ENCODE results near the gene PIANP. TPM values are rescaled to one million over a fixed set of nuclear protein-coding genes. Genes with fewer than 3 reads are reported as not detected.

PIANP gene
- total and polyA plus RNA-seq, 10 of the 15 experiments (the other 5 are each of a cell fraction or from before 2014, with no cell fraction given): 0.08 to 0.12 (median 0.08) TPM; not detected in 7

GRCh38 chr12:6684609-6685008 is 16.0 kb downstream of the PIANP start (continued):
- TF ChIP-seq PRDM15 (CRISPR knock-in tag; IDR thresholded peaks at IDR 0.05): no peak

GRCh38 chr12:6676962-6677361 is 23.7 kb downstream of the PIANP start:
- no peak overlapping the region for H3K9ac ChIP-seq (ENCODE audit: control insufficient read depth, insufficient read depth, low read length)
- SMC1A ChIA-PET (ENCODE audit: uncharacterized antibody, unreplicated experiment): no interaction called here
- no TSS peak for BruUV-seq (replicated peaks)
- no peak overlapping the region for H3K4me2 ChIP-seq (ENCODE audit: control insufficient read depth, insufficient read depth)
- POLR2A ChIA-PET: no interaction called here
- no peaks in the 10 kb centered on the region for H3K4me1 ChIP-seq (ENCODE audit: control insufficient read depth, insufficient read depth, low read length)
- peaks cover 32 to 54% of the 10 kb centered on the region in 2 experiments for H3K36me3 ChIP-seq (ENCODE audit: control insufficient read depth in 2 of 2, insufficient read depth in 2 of 2, low read length in 1 of 2)
- RAD21 ChIA-PET (ENCODE audit: unreplicated experiment): no interaction called here
- H3K27me3 ChIP-seq (replicated peaks in 1 of 2; ENCODE audit: control insufficient read depth in 2 of 2, insufficient read depth in 2 of 2, low read length in 1 of 2): no peaks in the 10 kb centered on the region
- peaks cover 13% of the 10 kb centered on the region for H3K79me2 ChIP-seq (ENCODE audit: control insufficient read depth, insufficient read depth, low read length)
- FAIRE-seq (no peak), DNase-seq (ENCODE audit: low read depth, low spot score) (no peak), ATAC-seq (no peak)
- in situ Hi-C loops (cut with MboI) (no loop called here), intact Hi-C loops (cut with micrococcal nuclease; ENCODE audit: unreplicated experiment) (no loop called here)
- H3K9me3 ChIP-seq (replicated peaks; ENCODE audit: control insufficient read depth, insufficient read depth, low read length): no peaks in the 10 kb centered on the region
- CTCF ChIA-PET: interaction anchor here (1.4 kb wide), 1 partner anchor 19 kb away, joined by 4 read pairs; no protein-coding TSS in a partner anchor
- H3K4me3 ChIP-seq: no peak overlapping the region
- no peak overlapping the region for H2AFZ ChIP-seq (ENCODE audit: control insufficient read depth, low read depth, low read length)
- H3K27ac ChIP-seq (ENCODE audit: control insufficient read depth, insufficient read depth): no peak overlapping the region
- H4K20me1 ChIP-seq (ENCODE audit: control insufficient read depth, insufficient read depth): no peaks in the 10 kb centered on the region
- 96% methylated on average over 5 of the region's 5 CpGs for WGBS (ENCODE audit: insufficient coverage, insufficient replicate concordance, low lambda C conversion rate, missing lambda C conversion rate)
- TF ChIP-seq ASH2L (IDR thresholded peaks at IDR 0.05; ENCODE audit: borderline replicate concordance, low read depth): no peak
- TF ChIP-seq TARDBP (IDR thresholded peaks at IDR 0.05; ENCODE audit: borderline replicate concordance): no peak
- no peak for TF ChIP-seq ZNF592 (IDR thresholded peaks at IDR 0.05)
- no peak for TF ChIP-seq NBN (IDR thresholded peaks at IDR 0.05)
- TF ChIP-seq RBBP5 (conservative IDR thresholded peaks at IDR 0.05): no peak
- no peak for TF ChIP-seq BACH1 (IDR thresholded peaks at IDR 0.05; ENCODE audit: borderline replicate concordance)
- TF ChIP-seq ATF2 (IDR thresholded peaks at IDR 0.05; ENCODE audit: low read length): no peak
- TF ChIP-seq ZNF274 (IDR thresholded peaks at IDR 0.05; ENCODE audit: insufficient read depth, insufficient read length): no peak
- TF ChIP-seq SMAD5 (IDR thresholded peaks at IDR 0.05; ENCODE audit: low read depth): no peak
- TF ChIP-seq CBX5 (IDR thresholded peaks at IDR 0.05; ENCODE audit: low read depth): no peak
- no peak for TF ChIP-seq KAT2A (conservative IDR thresholded peaks at IDR 0.05; ENCODE audit: control insufficient read depth, low read depth, low read length)
- no peak for TF ChIP-seq IRF5 (IDR thresholded peaks at IDR 0.05; ENCODE audit: borderline replicate concordance)
- TF ChIP-seq ZNF384 (IDR thresholded peaks at IDR 0.05; ENCODE audit: borderline replicate concordance, low read depth, low read length): no peak
